Measurements from ENCODE around the gene MMEL1.

MMEL1 gene

GRCh38 chr1:2612591-2613365, 20.0 kb downstream of the MMEL1 start:
- no peak for TF ChIP-seq CTCF (IDR thresholded peaks at IDR 0.05)

GRCh38 chr1:2611621-2612437, 21.0 kb downstream of the MMEL1 start:
- TF ChIP-seq CTCF (IDR thresholded peaks at IDR 0.05): no peak

GRCh38 chr1:2611031-2611501, 21.8 kb downstream of the MMEL1 start:
- no peak for TF ChIP-seq CTCF (IDR thresholded peaks at IDR 0.05)

GRCh38 chr1:2610036-2610959, 22.5 kb downstream of the MMEL1 start:
- no peak for TF ChIP-seq CTCF (IDR thresholded peaks at IDR 0.05)

- no peak for TF ChIP-seq CTCF (IDR thresholded peaks at IDR 0.05)
These were observed 23.3 kb downstream of the MMEL1 start for GRCh38 chr1:2609319-2610035.

GRCh38 chr1:2607641-2608091, 25.1 kb downstream of the MMEL1 start:
- TF ChIP-seq CTCF (IDR thresholded peaks at IDR 0.05): no peak
